Bronchial epithelial cell (primary cell): Measurements from ENCODE around the gene MYOZ3. TPM values are rescaled to one million over a fixed set of nuclear protein-coding genes. Genes with fewer than 3 reads are reported as not detected.

Source experiments
- DNase-seq: peaks from one replicate; pipeline ENCODE4 v3.0.0-alpha.2; 2010; ENCODE audit warnings: low read depth
- FAIRE-seq: peaks from 2 replicates; lab custom pipeline; 2011; peaks lifted over from hg19 to GRCh38; lab: Jason Lieb, UNC
- H3K27me3 ChIP-seq: 2 replicates; pipeline ENCODE4 v1.5.1; 2011; ENCODE audit warnings: low read length; ENCODE audit not compliant: control insufficient read depth, insufficient read depth
- H3K36me3 ChIP-seq: 2 replicates; pipeline ENCODE4 v1.5.1; 2011; ENCODE audit warnings: low read length; ENCODE audit not compliant: control insufficient read depth, insufficient read depth
- H3K4me3 ChIP-seq: 2 replicates; pipeline ENCODE4 v1.5.1; 2011; ENCODE audit warnings: mild to moderate bottlenecking, low read depth, low read length, control low read depth
- total RNA-seq: library from RNA; depleted of rRNA; stranded (reverse); fragments of >200 nt; gene quantifications from 2 replicates; pipeline ENCODE4 v1.2.1, GENCODE V29; 2014
- TF ChIP-seq, protein P1 (sequence below): IDR thresholded peaks from 2 replicates; pipeline ENCODE4 v1.5.1; 2011; ENCODE audit warnings: mild to moderate bottlenecking, moderate library complexity, low read length, control low read depth, inconsistent platforms; ENCODE audit not compliant: insufficient read depth, severe bottlenecking

The MYOZ3 gene
- total RNA-seq, 1 donor from 2014 or later: not detected

DNA sequence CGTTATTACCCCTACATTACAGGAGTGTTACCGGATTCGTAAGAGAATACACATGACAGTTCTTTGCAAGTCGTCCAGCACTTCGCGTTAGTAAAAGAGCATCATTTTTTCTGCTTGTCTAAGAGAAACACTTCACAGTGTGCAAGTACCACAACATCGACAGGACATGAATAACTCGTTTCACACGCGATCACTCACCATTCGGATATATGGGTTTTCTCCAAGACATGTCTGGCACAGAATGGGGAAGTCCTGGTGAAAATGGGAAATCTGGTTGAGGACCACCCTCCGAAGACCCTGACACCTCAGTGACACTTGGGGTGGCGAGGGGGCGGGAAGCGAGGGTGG is 39.2 kb downstream of the MYOZ3 start:
- no peak for DNase-seq
- Histone ChIP-seq H3K27me3 (no peaks in the 10 kb centered on the region), H3K36me3 (peaks cover 14% of the 10 kb centered on the region), H3K4me3 (peak overlapping the region; percentile 94)
- no peak for FAIRE-seq
- TF ChIP-seq, protein P1, sequence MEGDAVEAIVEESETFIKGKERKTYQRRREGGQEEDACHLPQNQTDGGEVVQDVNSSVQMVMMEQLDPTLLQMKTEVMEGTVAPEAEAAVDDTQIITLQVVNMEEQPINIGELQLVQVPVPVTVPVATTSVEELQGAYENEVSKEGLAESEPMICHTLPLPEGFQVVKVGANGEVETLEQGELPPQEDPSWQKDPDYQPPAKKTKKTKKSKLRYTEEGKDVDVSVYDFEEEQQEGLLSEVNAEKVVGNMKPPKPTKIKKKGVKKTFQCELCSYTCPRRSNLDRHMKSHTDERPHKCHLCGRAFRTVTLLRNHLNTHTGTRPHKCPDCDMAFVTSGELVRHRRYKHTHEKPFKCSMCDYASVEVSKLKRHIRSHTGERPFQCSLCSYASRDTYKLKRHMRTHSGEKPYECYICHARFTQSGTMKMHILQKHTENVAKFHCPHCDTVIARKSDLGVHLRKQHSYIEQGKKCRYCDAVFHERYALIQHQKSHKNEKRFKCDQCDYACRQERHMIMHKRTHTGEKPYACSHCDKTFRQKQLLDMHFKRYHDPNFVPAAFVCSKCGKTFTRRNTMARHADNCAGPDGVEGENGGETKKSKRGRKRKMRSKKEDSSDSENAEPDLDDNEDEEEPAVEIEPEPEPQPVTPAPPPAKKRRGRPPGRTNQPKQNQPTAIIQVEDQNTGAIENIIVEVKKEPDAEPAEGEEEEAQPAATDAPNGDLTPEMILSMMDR: no peak

DNA sequence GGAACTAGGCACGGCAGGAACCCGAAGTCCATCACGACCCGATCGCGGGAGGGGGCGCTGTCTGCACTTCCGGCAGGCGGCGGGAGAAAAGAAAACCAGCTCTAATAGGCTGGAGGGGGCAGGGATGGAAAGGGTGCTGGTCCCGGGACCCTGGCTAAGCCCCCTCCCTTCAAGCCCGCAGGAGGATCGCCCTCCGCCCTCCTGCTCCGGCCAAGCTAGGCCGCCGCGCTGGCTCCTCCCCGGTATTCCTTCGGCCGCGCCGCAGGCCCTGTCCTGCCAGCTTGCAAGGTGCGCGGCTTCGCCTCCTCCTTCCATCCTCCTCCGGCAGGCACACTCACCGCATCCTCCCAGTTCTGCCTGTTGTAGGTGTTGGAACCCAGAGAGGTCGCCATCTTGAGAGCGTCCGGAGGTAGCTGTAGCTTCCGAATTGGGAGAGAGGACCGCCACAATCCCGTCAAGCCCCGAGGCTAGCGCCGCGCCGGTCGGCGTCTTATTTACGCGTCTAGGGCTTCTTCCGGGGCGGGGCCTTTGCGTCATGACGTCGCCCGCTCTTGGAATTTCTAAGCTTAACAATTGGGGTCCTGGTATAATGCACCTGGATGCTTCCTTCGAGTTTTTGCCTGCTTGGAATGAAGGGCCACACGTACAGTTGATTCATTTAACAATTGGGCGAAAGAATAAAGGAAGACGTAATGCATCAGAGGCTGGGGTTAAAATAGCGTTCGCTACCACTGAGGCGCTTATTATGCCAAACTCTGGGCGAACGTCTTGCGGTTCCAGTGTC is 39.7 kb downstream of the MYOZ3 start, which contains the start of gene RBM22:
Gene RBM22, minus strand, starts transcription at position 469 of the 784 bp plus-strand sequence. Its CDS starts 77 bp downstream, at position 392.
- DNase-seq: peak; percentile 78
- H3K36me3 ChIP-seq: peaks cover 14% of the 10 kb centered on the region
- FAIRE-seq: peak; percentile 18
- TF ChIP-seq, protein P1: peak; percentile 84
- H3K27me3 ChIP-seq: no peaks in the 10 kb centered on the region
- peak within 1 kb of the TSS; percentile 94 for H3K4me3 ChIP-seq

DNA sequence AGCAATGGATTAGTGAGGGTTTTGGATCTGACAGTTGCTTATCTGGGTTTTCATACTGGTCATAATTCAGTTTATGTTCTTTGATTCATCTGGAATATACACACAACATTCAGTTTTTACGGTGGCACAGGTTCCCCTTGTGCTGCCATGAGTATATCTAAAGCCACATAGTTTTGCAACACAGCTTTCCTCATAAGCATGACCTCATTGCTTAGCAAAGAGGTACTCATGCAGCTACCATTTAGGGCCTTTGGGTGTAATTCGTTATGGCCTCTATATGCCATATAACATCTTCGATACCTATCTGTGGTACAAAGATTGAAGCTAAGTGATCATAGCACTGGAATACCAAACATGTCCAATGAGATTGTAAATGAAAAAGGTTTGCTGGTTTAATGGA is 42.7 kb downstream of the MYOZ3 start:
- H3K4me3 ChIP-seq: no peak overlapping the region
- no peaks in the 10 kb centered on the region for H3K36me3 ChIP-seq
- TF ChIP-seq, protein P1: no peak
- peak; percentile 56 for DNase-seq
- H3K27me3 ChIP-seq: no peaks in the 10 kb centered on the region
- FAIRE-seq: no peak

DNA sequence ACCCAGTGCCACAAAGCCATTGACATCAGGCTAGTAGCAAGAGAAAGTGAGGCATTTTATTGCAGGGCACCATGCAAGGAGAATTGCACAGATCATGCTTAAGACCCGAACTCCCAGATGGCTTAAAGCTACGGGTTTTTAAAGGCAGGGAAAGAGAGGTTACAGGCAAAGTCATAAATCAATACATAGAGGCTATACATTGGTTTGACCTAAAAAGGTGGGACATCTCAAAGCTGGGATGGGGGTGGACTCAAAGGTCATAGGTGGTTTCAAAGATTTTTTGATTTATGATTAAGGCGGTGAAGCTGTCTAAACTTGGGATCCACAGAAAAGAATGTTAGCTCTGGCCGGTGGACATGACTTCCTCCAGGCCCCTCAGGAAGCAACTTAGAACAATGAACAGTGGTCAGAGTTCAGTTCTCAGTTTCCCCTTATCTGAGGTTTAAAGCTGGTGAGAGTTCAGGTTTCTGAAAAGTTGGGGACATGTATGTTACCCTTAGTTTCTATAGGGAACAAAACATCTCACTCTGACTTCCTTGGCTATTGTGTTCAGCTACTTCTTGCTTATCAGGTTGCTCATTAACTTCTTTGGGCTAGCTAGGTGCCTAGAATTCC is 45.8 kb downstream of the MYOZ3 start:
- Histone ChIP-seq H3K4me3 (no peak overlapping the region), H3K36me3 (peaks cover 4% of the 10 kb centered on the region), H3K27me3 (no peaks in the 10 kb centered on the region)
- no peak for DNase-seq
- TF ChIP-seq, protein P1: no peak
- no peak for FAIRE-seq

DNA sequence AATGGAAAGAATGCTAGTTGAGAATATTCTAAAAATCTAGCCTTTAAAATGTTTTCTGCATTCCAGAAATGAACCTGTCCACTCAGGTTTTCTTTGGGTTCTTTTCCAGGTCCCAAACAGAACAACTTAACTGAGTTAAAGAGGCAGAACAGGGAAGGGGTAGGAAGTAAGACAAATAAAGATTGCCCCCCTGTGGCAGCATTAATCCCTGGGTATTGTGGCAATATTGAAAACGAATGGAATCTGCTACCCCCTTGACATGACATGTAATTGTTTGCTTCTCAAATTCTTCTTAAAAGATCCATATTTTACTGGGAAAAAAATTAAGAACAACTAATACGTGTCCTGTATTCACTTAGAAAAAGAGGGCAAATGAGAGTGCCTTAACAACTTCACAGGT is 49.1 kb downstream of the MYOZ3 start:
- Histone ChIP-seq H3K4me3 (no peak overlapping the region), H3K36me3 (peaks cover 12% of the 10 kb centered on the region), H3K27me3 (no peaks in the 10 kb centered on the region)
- TF ChIP-seq, protein P1: peak; percentile 17
- FAIRE-seq: no peak
- peak; percentile 11 for DNase-seq
